Putamen (tissue), 1 donor: Measurements from ENCODE around the gene ERCC8.
"Not testable (repeated sequence)": the region's sequence is repeated elsewhere in the genome, so short reads cannot be mapped to it uniquely, and the experiment has no call there.

ENCODE experiments used
- DNase-seq: peaks from one replicate; pipeline ENCODE4 v3.0.0-alpha.2; 2016; ENCODE audit warnings: low spot score

Gene ERCC8

DNA sequence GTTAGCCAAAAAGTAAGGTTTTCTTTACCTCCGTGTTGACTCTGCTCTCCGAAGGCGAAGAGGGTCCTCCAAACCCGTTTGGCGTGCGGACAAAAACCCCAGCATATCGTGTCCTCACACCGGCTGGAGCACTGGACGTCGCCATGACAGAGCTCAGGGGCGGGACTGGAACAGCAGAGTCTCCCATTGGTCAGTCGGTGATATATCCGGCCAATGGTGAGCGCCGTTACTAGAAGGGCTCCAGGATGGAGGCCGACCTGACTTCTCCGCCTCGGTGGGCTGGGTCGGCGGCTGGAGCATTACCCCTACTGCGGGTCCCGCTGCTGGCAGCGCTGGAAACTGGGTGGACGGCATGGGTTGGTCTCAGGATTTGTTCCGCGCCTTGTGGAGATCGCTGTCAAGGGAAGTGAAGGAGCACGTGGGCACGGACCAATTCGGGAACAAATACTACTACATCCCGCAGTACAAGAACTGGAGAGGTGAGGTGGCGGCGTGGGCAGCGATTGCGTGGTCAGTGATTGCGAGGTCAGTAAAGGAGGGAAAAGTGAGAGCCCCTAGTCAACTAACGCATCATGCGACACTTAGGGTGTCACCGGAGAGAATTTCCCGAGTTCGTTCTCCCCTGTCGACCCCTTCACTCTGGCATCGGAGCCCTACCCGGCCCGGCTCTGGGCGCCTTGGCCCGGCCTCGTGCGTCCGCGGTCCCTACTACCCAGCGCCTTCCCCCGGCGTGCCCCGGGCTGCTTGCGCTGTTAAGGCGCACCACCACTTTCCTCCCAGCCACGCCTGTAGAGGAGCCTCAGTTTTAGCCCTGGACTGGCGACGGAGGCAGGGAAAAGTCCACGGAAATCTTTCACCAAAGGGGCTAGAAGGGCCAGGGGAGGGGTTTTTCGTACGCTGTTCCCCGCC is at the start of gene ERCC8, which contains the start of gene NDUFAF2:
ERCC8 (minus strand) TSS at position 167 of the 909 bp plus-strand sequence; CDS start at position 105, 62 bp downstream.
NDUFAF2 (plus strand) TSS at position 302 of the 909 bp plus-strand sequence; CDS start at position 353, 51 bp downstream.
- peak; percentile 93 for DNase-seq

DNA sequence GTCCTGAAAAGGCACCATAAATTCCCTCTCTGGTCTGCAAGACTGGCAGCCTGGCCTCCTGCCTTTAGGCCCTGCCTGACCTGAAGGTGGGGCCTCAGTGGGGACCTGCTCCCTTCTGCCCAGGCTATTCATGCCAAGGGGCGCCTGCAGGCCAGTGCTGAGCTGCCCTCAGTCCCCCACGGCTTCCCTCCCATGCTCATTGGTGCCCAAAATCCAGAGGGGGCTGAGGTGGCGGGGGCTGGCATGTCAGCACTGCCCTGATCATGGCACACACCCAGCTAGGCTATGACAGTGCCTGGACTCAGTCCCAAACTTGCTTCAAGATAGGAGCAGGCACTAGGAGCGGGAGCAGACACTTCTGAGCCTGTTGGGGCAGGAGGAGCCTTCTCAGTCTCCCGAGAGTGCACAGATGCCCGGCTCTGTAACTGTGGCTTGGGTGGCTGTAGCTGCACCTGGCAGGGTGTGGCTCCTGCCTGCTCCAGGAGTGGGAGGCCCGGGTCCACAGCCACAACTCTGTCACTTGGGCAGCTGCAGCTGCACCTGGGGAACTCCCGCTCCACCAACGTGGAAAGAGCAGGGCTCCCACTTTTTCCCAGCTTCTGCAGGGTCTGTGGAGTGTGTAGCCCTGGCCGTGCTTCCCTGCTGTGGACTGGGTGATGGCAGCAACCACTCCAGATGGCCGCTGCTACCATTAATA is 49.2 kb upstream of the ERCC8 start:
- no peak for DNase-seq

DNA sequence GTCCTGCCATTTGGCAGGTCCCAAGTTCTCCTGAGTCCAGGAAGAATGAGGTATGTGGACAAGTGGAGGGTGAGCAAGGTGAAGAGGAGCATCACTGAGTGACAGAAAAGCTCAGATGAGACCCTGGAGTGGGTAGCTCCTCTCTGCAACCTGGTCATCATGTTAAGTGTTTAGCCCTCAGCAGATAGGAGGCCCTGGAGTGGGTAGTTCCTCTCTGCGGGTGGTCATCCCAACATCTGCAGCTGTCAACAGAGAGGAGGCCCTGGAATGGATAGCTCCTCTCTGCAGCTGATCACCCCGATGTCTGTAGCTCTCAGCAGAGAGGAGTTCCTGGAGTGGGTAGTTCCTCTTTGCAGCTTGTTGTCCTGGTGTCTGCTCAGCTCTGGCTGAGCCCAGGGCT is 48.6 kb upstream of the ERCC8 start:
- no peak for DNase-seq

- no peak for DNase-seq
These were observed 48.0 kb upstream of the ERCC8 start for GRCh38 chr5:60992871-60993270.

DNA sequence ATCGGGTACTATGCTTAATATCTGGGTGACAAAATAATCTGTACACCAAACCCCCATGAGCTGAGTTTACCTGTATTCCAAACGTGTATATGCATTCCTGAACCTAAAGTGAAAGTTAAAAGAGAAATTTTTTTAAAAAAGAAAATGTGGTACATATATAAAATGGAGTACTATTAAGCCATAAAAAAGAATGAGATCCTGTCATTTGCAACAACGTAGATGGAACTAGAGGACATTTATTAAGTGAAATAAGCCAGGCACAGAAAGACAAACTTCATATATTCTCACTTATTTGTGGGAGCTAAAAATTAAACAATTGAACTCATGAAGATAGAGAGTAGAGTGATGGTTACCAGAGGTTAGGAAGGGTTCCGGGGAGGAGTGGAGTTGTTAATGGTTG is 44.9 kb upstream of the ERCC8 start:
- DNase-seq: no peak

- not testable (repeated sequence) for DNase-seq
These were observed 37.3 kb upstream of the ERCC8 start for GRCh38 chr5:60982127-60982526.

DNA sequence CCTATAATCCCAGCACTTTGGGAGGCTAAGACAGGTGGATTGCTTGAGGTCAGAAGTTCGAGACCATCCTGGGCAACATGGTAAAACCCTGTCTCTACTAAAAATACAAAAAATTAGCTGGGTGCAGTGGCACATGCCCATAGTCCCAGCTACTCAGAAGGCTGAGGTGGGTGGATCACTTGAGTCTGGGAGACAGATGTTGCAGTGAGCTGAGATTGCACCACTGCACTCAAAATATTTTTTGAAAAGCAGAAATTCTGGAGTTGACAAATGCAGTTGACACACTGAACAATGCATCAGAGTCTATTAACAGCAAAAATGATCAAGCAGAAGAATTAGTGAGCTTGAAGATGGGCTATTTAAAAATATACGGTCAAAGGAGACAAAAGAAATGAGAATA is 35.6 kb upstream of the ERCC8 start:
- DNase-seq: no peak

DNA sequence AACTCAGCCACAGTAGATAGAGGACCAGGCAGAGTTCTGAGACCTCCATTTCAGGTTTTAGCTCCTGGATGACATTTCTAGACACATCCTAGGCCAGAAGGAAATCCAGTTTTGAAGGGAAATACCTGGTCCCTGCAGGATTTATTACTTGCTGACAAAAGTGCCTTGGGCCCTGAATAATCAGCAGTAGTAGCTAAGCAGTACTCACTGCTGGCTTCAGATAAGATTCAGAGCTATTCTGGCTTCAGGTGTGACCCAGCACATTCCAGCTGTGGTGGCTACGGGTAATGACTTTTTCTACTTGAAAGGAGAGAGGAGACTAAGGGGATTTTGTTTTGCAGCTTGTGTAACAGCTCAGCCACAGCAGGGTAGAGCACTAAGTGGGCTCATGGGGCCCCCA is 34.1 kb upstream of the ERCC8 start:
- no peak for DNase-seq

- DNase-seq: no peak
These were observed 33.3 kb upstream of the ERCC8 start for GRCh38 chr5:60977956-60978737.

- DNase-seq: no peak
These were observed 27.4 kb upstream of the ERCC8 start for GRCh38 chr5:60972231-60972630.

DNA sequence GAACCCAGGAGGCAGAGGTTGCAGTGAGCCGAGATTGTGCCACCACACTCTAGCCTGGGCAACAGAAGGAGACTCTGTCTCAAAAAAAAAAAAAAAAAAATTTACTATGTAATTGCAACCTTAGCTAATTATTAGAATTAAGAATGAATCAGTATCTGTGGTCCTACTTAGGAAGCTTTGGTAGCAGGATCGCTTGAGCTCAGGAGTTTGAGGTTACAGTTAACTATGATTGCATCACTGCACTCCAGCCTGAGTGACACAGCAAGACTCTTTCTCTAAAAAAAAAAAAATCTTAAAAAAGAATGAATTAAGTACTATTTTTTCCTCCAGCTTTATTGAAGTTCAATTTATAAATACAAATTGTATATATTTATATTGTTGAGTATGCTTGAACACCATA is 16.8 kb upstream of the ERCC8 start:
- DNase-seq: no peak

GRCh38 chr5:60960591-60960990 is 15.7 kb upstream of the ERCC8 start:
- no peak for DNase-seq

DNA sequence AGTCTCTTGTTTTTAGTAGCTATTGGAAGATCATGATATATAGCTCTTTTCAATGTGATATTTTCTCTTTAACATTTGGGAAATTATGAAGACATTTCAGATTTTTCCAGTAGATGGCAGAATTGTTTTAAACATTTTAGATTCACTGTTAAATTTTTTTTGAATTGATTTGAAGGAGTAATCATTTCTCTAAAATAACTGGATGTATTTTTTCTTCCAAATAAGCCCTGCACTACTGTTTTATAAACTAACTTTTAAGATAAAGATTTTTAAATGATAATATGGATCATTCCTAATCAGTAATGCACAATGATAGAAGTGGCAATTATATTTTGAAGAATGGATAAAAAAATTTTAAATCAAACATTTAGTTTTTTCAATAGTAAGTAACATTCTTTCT is 14.3 kb upstream of the ERCC8 start:
- DNase-seq: no peak

- no peak for DNase-seq
These were observed 13.8 kb upstream of the ERCC8 start for GRCh38 chr5:60958712-60959111.

- no peak for DNase-seq
These were observed 13.2 kb upstream of the ERCC8 start for GRCh38 chr5:60958088-60958487.

DNA sequence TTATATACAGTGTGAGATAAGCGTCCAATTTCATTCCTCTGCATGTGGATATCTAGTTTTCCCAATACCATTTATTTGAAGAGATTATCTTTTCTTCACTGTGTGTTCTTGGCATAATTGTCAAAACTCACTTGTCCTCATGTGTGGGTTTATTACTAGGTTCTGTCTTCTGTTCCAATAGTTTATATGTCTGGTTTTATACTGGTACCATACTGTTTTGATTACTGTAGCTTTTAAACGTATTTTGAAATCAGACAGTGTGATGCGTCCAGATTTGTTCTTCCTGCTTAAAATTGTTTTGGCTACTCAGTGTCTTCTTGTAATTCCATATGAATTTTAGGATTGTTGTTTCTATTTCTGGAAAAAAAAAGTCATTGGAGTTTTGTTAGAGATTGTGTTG is 10.4 kb upstream of the ERCC8 start:
- no peak for DNase-seq

- DNase-seq: no peak
These were observed 3.9 kb upstream of the ERCC8 start for GRCh38 chr5:60948738-60949137.

- no peak for DNase-seq
These were observed 930 bp upstream of the ERCC8 start for GRCh38 chr5:60945813-60946187.

GRCh38 chr5:60943624-60944023 is 1.2 kb downstream of the ERCC8 start:
- DNase-seq: no peak

GRCh38 chr5:60929024-60929423 is 15.8 kb downstream of the ERCC8 start:
- DNase-seq: no peak

DNA sequence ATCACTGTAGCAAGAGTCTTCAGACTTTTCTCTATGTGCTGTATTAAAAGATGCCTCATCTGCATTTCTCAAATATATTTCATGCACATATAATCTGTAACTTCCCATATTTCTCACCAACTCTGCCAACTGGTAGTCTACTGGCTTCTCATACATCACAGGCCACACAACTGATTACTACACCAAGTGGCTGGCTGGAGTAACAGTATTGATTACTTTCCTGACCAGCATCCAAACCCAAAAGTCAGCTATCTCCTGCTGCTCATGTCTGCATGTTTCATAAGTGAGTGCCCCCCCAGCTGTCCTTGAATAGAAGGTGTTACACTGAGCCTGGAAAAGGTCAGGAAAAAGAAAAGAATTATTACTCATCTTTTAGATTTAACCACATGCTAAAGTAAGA is 17.4 kb downstream of the ERCC8 start:
- DNase-seq: no peak

- no peak for DNase-seq
These were observed 26.4 kb downstream of the ERCC8 start for GRCh38 chr5:60918466-60918865.
